Kidney glomerular epithelial cell (primary cell): ENCODE data around the gene WNT2.
"Not testable (repeated sequence)": the region's sequence is repeated elsewhere in the genome, so short reads cannot be mapped to it uniquely, and the experiment has no call there.

Experiments used
- DNase-seq: peaks from one replicate; lab custom pipeline; 2025; lab: John Stamatoyannopoulos, UW

The WNT2 gene

GRCh38 chr7:117308891-117309290 is 14.0 kb downstream of the WNT2 start:
- DNase-seq: no peak

GRCh38 chr7:117302396-117302795 is 20.5 kb downstream of the WNT2 start:
- DNase-seq: no peak

GRCh38 chr7:117300506-117300905 is 22.4 kb downstream of the WNT2 start:
- not testable (repeated sequence) for DNase-seq

GRCh38 chr7:117297606-117298005 is 25.3 kb downstream of the WNT2 start:
- DNase-seq: no peak

- DNase-seq: no peak
These were observed 26.8 kb downstream of the WNT2 start for GRCh38 chr7:117296066-117296465.

- DNase-seq: no peak
These were observed 37.0 kb downstream of the WNT2 start for GRCh38 chr7:117285826-117286225.

- no peak for DNase-seq
These were observed 38.2 kb downstream of the WNT2 start for GRCh38 chr7:117284692-117285091.

GRCh38 chr7:117283779-117284178 is 39.1 kb downstream of the WNT2 start:
- DNase-seq: no peak

GRCh38 chr7:117283371-117283770 is 39.5 kb downstream of the WNT2 start:
- no peak for DNase-seq

GRCh38 chr7:117282239-117282812 is 40.5 kb downstream of the WNT2 start:
- no peak for DNase-seq

- no peak for DNase-seq
These were observed 41.3 kb downstream of the WNT2 start for GRCh38 chr7:117281562-117281961.

- DNase-seq: no peak
These were observed 42.8 kb downstream of the WNT2 start for GRCh38 chr7:117279931-117280557.

GRCh38 chr7:117279203-117279602 is 43.7 kb downstream of the WNT2 start:
- no peak for DNase-seq

- DNase-seq: no peak
These were observed 44.8 kb downstream of the WNT2 start for GRCh38 chr7:117278040-117278439.

GRCh38 chr7:117277576-117277975 is 45.3 kb downstream of the WNT2 start:
- no peak for DNase-seq

- no peak for DNase-seq
These were observed 47.9 kb downstream of the WNT2 start for GRCh38 chr7:117274951-117275350.

- DNase-seq: no peak
These were observed 49.0 kb downstream of the WNT2 start for GRCh38 chr7:117273814-117274225.

- DNase-seq: no peak
These were observed 49.5 kb downstream of the WNT2 start for GRCh38 chr7:117273325-117273724.

GRCh38 chr7:117272017-117272759 is 50.7 kb downstream of the WNT2 start:
- DNase-seq: no peak

- DNase-seq: no peak
These were observed 51.3 kb downstream of the WNT2 start for GRCh38 chr7:117271566-117271965.

GRCh38 chr7:117270371-117270770 is 52.5 kb downstream of the WNT2 start:
- DNase-seq: no peak

- peak; percentile 42 for DNase-seq
These were observed 53.0 kb downstream of the WNT2 start for GRCh38 chr7:117269886-117270285.

- DNase-seq: peak; percentile 83
These were observed 53.4 kb downstream of the WNT2 start for GRCh38 chr7:117269417-117269816.
